HG03378 (cell line): ENCODE measurements around the gene FBXL12.
A peak's percentile ranks its signal among the peaks of the same experiment; 100 is the strongest.
"Not testable (repeated sequence)": the region's sequence is repeated elsewhere in the genome, so short reads cannot be mapped to it uniquely, and the experiment has no call there.

Experiments
- ATAC-seq: cut with Tn5 transposase; IDR thresholded peaks from one replicate; pipeline ENCODE4 v1.9.1; 2021; ENCODE audit warnings: mild to moderate bottlenecking, moderate library complexity; ENCODE audit not compliant: unreplicated experiment

The FBXL12 gene

GRCh38 chr19:9839415-9839814 lies 20.5 kb upstream of the FBXL12 start:
- ATAC-seq = no peak

GRCh38 chr19:9838324-9838723 lies 19.4 kb upstream of the FBXL12 start:
- no peak for ATAC-seq

- ATAC-seq = no peak
These were observed 17.1 kb upstream of the FBXL12 start for GRCh38 chr19:9836021-9836420.

- ATAC-seq = peak; percentile 5
These were observed 16.6 kb upstream of the FBXL12 start for GRCh38 chr19:9835507-9835949.

- ATAC-seq = peak; percentile 78
These were observed 16.0 kb upstream of the FBXL12 start, which contains the start of gene PIN1 for GRCh38 chr19:9834726-9835506. Gene PIN1, plus strand, starts transcription at chr19:9835318. Its CDS starts 27 bp downstream, at chr19:9835345.

GRCh38 chr19:9834307-9834725 lies 15.4 kb upstream of the FBXL12 start:
- no peak for ATAC-seq

GRCh38 chr19:9828551-9829063 lies 9.7 kb upstream of the FBXL12 start:
- no peak for ATAC-seq

- ATAC-seq = peak; percentile 80
These were observed 8.7 kb upstream of the FBXL12 start, which contains the start of gene UBL5 for GRCh38 chr19:9827289-9828238. Gene UBL5, plus strand, starts transcription at chr19:9827918. Its CDS starts 420 bp downstream, at chr19:9828338.

- ATAC-seq = no peak
These were observed 4.9 kb upstream of the FBXL12 start for GRCh38 chr19:9823816-9824215.

GRCh38 chr19:9820034-9820433 lies 1.2 kb upstream of the FBXL12 start:
- ATAC-seq = not testable (repeated sequence)

GRCh38 chr19:9819596-9819909 lies 674 bp upstream of the FBXL12 start:
- ATAC-seq = no peak

- ATAC-seq = no peak
These were observed 625 bp downstream of the FBXL12 start for GRCh38 chr19:9818175-9818733.

GRCh38 chr19:9811139-9811538 lies 7.7 kb downstream of the FBXL12 start:
- ATAC-seq = no peak

GRCh38 chr19:9808855-9809824 lies 9.7 kb downstream of the FBXL12 start:
- ATAC-seq = no peak

GRCh38 chr19:9806803-9807202 lies 12.1 kb downstream of the FBXL12 start:
- ATAC-seq = no peak

- ATAC-seq = no peak
These were observed 16.9 kb downstream of the FBXL12 start for GRCh38 chr19:9801976-9802375.

- ATAC-seq = no peak
These were observed 19.7 kb downstream of the FBXL12 start for GRCh38 chr19:9799162-9799561.

GRCh38 chr19:9797871-9798270 lies 21.0 kb downstream of the FBXL12 start:
- ATAC-seq = no peak

- peak; percentile 74 for ATAC-seq
These were observed 22.6 kb downstream of the FBXL12 start for GRCh38 chr19:9796113-9796773.
